GM23338 (cell line): Measurements from ENCODE around the gene RHOD. TPM values are rescaled to one million over a fixed set of nuclear protein-coding genes. Genes with fewer than 3 reads are reported as not detected.

Experiments used
- ATAC-seq: fragments of 200-7000 bp; cut with Tn5 transposase; 3 replicates; pipeline ENCODE4 v1.9.1; 2020
- DNase-seq: peaks from one replicate; pipeline ENCODE4 v3.0.0-alpha.2; 2015; ENCODE audit warnings: low spot score
- H2AFZ ChIP-seq: fragments of 200-600 bp; sonication (generic); 2 replicates; pipeline ENCODE4 v1.8.0; 2016; ENCODE audit warnings: antibody characterized with exemption, mild to moderate bottlenecking, moderate library complexity
- H3F3A ChIP-seq: fragments of 200-600 bp; sonication (generic); replicated peaks from 2 replicates; pipeline ENCODE4 v1.8.0; 2017; ENCODE audit warnings: antibody characterized with exemption, mixed run types, low read depth
- H3K27ac ChIP-seq: fragments of 200-600 bp; sonication (generic); 2 replicates; pipeline ENCODE4 v1.6.1; 2016; ENCODE audit warnings: low read depth
- H3K27me3 ChIP-seq: fragments of 200-600 bp; sonication (generic); 2 replicates; pipeline ENCODE4 v1.8.0; 2016; ENCODE audit warnings: mild to moderate bottlenecking, mixed run types, moderate library complexity; ENCODE audit not compliant: insufficient read depth
- H3K36me3 ChIP-seq: fragments of 200-600 bp; sonication (generic); 2 replicates; pipeline ENCODE4 v1.8.0; 2016; ENCODE audit warnings: mild to moderate bottlenecking; ENCODE audit not compliant: insufficient read depth
- H3K4me1 ChIP-seq: fragments of 200-600 bp; sonication (generic); 2 replicates; pipeline ENCODE4 v1.8.0; 2016; ENCODE audit warnings: mild to moderate bottlenecking, moderate library complexity; ENCODE audit not compliant: insufficient read depth
- H3K4me2 ChIP-seq: fragments of 200-600 bp; sonication (generic); 2 replicates; pipeline ENCODE4 v1.7.1; 2017; ENCODE audit warnings: mixed run types
- H3K4me3 ChIP-seq: fragments of 200-600 bp; sonication (generic); 2 replicates; pipeline ENCODE4 v1.6.1; 2016; ENCODE audit warnings: mixed run types
- H3K79me2 ChIP-seq: fragments of 200-600 bp; sonication (generic); replicated peaks from 2 replicates; pipeline ENCODE4 v1.8.0; 2017; ENCODE audit warnings: mild to moderate bottlenecking; ENCODE audit not compliant: insufficient read depth
- H3K9me2 ChIP-seq: fragments of 200-600 bp; sonication (generic); 2 replicates; pipeline ENCODE4 v1.8.0; 2017; ENCODE audit not compliant: insufficient read depth
- H4K20me1 ChIP-seq: fragments of 200-600 bp; sonication (generic); replicated peaks from 2 replicates; pipeline ENCODE4 v1.8.0; 2017; ENCODE audit warnings: mild to moderate bottlenecking; ENCODE audit not compliant: insufficient read depth
- H3K27ac Mint-ChIP-seq: 2 replicates; pipeline ENCODE4 v1.8.0; 2020; ENCODE audit warnings: inconsistent platforms, mild to moderate bottlenecking, moderate library complexity, mixed read lengths
- H3K27me3 Mint-ChIP-seq: 3 replicates; pipeline ENCODE4 v1.8.0; 2022; ENCODE audit warnings: low read depth, mild to moderate bottlenecking, moderate library complexity, mixed read lengths, inconsistent platforms; ENCODE audit not compliant: insufficient read depth, poor library complexity
- H3K36me3 Mint-ChIP-seq: 3 replicates; pipeline ENCODE4 v1.8.0; 2021; ENCODE audit warnings: low read depth, mild to moderate bottlenecking, inconsistent platforms, moderate library complexity, mixed read lengths
- H3K4me1 Mint-ChIP-seq: 3 replicates; pipeline ENCODE4 v1.8.0; 2020; ENCODE audit warnings: mild to moderate bottlenecking, inconsistent platforms, mixed read lengths
- H3K4me3 Mint-ChIP-seq: 3 replicates; pipeline ENCODE4 v1.8.0; 2021; ENCODE audit warnings: moderate library complexity, mild to moderate bottlenecking, inconsistent platforms, mixed read lengths
- H3K9me3 Mint-ChIP-seq: 3 replicates; pipeline ENCODE4 v1.8.0; 2020; ENCODE audit warnings: moderate library complexity, mild to moderate bottlenecking, inconsistent platforms, mixed read lengths
- CREB1 ChIP-seq: fragments of 250-450 bp; sonication (Bioruptor Pico); IDR thresholded peaks from 2 replicates; pipeline ENCODE4 v1.5.0; 2020; ENCODE audit warnings: low read depth, mild to moderate bottlenecking, moderate library complexity
- CTCF ChIP-seq, 2 experiments: fragments of 200-600 bp in 1 of 2; sonication (generic) in 1 of 2; conservative IDR thresholded peaks; 2 replicates each; pipeline versions ENCODE4 v1.5.1 to v1.6.1; 2016 to 2017; ENCODE audit warnings: antibody characterized with exemption in 2 of 2, low read depth in 2 of 2, mild to moderate bottlenecking in 2 of 2, moderate library complexity in 1 of 2
- ETS1 ChIP-seq: IDR thresholded peaks from 2 replicates; pipeline ENCODE4 v1.6.1; 2016; ENCODE audit warnings: antibody characterized with exemption
- EZH2 ChIP-seq: fragments of 200-600 bp; sonication (generic); IDR thresholded peaks from one replicate; pipeline ENCODE4 v1.8.0; 2017; ENCODE audit warnings: antibody characterized with exemption, mild to moderate bottlenecking, low read depth; ENCODE audit not compliant: unreplicated experiment
- JUNB ChIP-seq: IDR thresholded peaks from one replicate; pipeline ENCODE4 v1.6.1; 2016; ENCODE audit warnings: antibody characterized with exemption; ENCODE audit not compliant: unreplicated experiment
- REST ChIP-seq: IDR thresholded peaks from one replicate; pipeline ENCODE4 v1.6.1; 2018; ENCODE audit warnings: antibody characterized with exemption; ENCODE audit not compliant: unreplicated experiment
- ZNF114 ChIP-seq: fragments of 250-450 bp; sonication (Bioruptor Pico); IDR thresholded peaks from 2 replicates; pipeline ENCODE4 v1.5.0; 2020; ENCODE audit warnings: mild to moderate bottlenecking, moderate library complexity
- ZNF331 ChIP-seq: fragments of 250-450 bp; sonication (Bioruptor Pico); IDR thresholded peaks from 2 replicates; pipeline ENCODE4 v1.5.0; 2020; ENCODE audit warnings: low read depth, mild to moderate bottlenecking, moderate library complexity
- polyA plus RNA-seq: library from polyadenylated mRNA; unstranded; fragments of >200 nt; fragmentation: Nextera tagmentation; extraction: Ambion mirVana; gene quantifications from 2 replicates; pipeline ENCODE4 v1.2.1, GENCODE V29; 2016
- total RNA-seq: library from RNA; depleted of rRNA; stranded (reverse); fragments of >200 nt; shearing (Covaris generic); gene quantifications from 2 replicates; pipeline ENCODE4 v1.2.3, GENCODE V29; 2014

The RHOD gene
- total and polyA plus RNA-seq, 2 experiments from 2014 or later = 13.8 to 16.2 TPM

GRCh38 chr11:67040147-67040546 is 16.5 kb upstream of the RHOD start:
- no peak for DNase-seq
- Mint-ChIP-seq H3K4me3 (no peak overlapping the region), H3K36me3 (no peaks in the 10 kb centered on the region)

GRCh38 chr11:67041602-67042001 is 15.0 kb upstream of the RHOD start:
- Histone ChIP-seq H4K20me1 (no peaks in the 10 kb centered on the region), H3K27me3 (no peaks in the 10 kb centered on the region), H3K27ac (no peak overlapping the region), H3K4me3 (no peak overlapping the region), H2AFZ (no peak overlapping the region), H3K4me1 (no peaks in the 10 kb centered on the region), H3F3A (no peaks in the 10 kb centered on the region), H3K9me2 (no peaks in the 10 kb centered on the region), H3K79me2 (no peaks in the 10 kb centered on the region), H3K36me3 (no peaks in the 10 kb centered on the region), H3K4me2 (no peak overlapping the region)
- Mint-ChIP-seq H3K9me3 (no peaks in the 10 kb centered on the region), H3K27ac (no peak overlapping the region), H3K36me3 (no peaks in the 10 kb centered on the region), H3K27me3 (no peaks in the 10 kb centered on the region), H3K4me1 (no peaks in the 10 kb centered on the region), H3K4me3 (no peak overlapping the region)
- ATAC-seq (no peak), DNase-seq (no peak)
- TF ChIP-seq EZH2 = no peak
- no peak for TF ChIP-seq ZNF114 (CRISPR knock-in tag)
- no peak for TF ChIP-seq ZNF331 (CRISPR knock-in tag)
- no peak for TF ChIP-seq CREB1 (CRISPR knock-in tag)
- no peak for TF ChIP-seq REST
- TF ChIP-seq ETS1 = no peak

More at GRCh38 chr11:67040147-67040546, 16.5 kb upstream of the RHOD start:
- Histone ChIP-seq H3K4me1 (no peaks in the 10 kb centered on the region), H3K4me3 (no peak overlapping the region), H3F3A (no peaks in the 10 kb centered on the region), H3K27me3 (no peaks in the 10 kb centered on the region), H3K79me2 (no peaks in the 10 kb centered on the region), H3K4me2 (no peak overlapping the region), H3K36me3 (no peaks in the 10 kb centered on the region), H3K27ac (no peak overlapping the region), H4K20me1 (no peaks in the 10 kb centered on the region), H3K9me2 (no peaks in the 10 kb centered on the region), H2AFZ (no peak overlapping the region)
- Mint-ChIP-seq H3K9me3 (no peaks in the 10 kb centered on the region), H3K27me3 (peaks cover under 1% of the 10 kb centered on the region), H3K27ac (no peak overlapping the region), H3K4me1 (no peaks in the 10 kb centered on the region)
- ATAC-seq = peak; percentile 73
- TF ChIP-seq CTCF (conservative IDR thresholded peaks at IDR 0.05; ENCODE audit: low read depth in 2 of 2) (peak; percentile 16 to 42; a peak in 2 of 4 replicates), JUNB (no peak)
